GM19193 (cell line): Measurements from ENCODE around the gene PCDHA9.

ENCODE experiments used
- POLR2A ChIP-seq: IDR thresholded peaks from 4 replicates; pipeline ENCODE4 v1.6.1; 2011; ENCODE audit not compliant: insufficient read depth, insufficient read length; ENCODE audit errors: extremely low read depth

Gene PCDHA9

GRCh38 chr5:140835622-140836510 lies 12.3 kb upstream of the PCDHA9 start:
- no peak for TF ChIP-seq POLR2A

GRCh38 chr5:140840978-140841962 lies 6.9 kb upstream of the PCDHA9 start, which contains the start of gene PCDHA8:
Gene PCDHA8 (plus strand): TSS chr5:140841187. CDS start chr5:140841322, 135 bp downstream.
- TF ChIP-seq POLR2A = no peak

DNA sequence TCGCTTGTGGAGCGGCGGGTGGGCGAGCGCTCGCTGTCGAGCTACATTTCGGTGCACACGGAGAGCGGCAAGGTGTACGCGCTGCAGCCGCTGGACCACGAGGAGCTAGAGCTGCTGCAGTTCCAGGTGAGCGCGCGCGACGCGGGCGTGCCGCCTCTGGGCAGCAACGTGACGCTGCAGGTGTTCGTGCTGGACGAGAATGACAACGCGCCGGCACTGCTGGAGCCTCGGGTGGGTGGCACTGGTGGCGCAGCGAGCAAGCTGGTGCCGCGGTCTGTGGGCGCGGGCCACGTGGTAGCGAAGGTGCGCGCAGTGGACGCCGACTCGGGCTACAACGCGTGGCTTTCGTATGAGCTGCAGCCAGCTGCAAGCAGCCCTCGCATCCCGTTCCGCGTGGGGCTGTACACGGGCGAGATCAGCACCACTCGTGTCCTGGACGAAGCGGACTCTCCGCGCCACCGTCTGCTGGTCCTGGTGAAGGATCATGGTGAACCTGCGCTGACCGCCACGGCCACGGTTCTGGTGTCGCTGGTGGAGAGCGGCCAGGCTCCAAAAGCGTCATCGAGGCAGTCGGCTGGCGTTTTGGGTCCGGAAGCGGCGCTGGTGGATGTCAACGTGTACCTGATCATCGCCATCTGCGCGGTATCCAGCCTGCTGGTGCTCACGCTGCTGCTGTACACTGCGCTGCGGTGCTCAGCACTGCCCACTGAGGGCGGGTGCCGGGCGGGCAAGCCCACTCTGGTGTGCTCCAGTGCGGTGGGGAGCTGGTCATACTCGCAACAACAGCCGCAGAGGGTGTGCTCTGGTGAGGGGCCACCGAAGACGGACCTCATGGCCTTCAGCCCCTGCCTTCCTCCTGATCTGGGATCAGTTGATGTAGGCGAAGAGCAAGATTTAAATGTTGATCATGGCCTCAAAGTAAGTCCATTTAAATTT lies 5.1 kb upstream of the PCDHA9 start:
- no peak for TF ChIP-seq POLR2A

GRCh38 chr5:140855772-140856674 lies 7.8 kb downstream of the PCDHA9 start, which contains the start of gene PCDHA10:
Gene PCDHA10 (plus strand): TSS chr5:140855897. CDS start chr5:140856049, 152 bp downstream.
- no peak for TF ChIP-seq POLR2A

DNA sequence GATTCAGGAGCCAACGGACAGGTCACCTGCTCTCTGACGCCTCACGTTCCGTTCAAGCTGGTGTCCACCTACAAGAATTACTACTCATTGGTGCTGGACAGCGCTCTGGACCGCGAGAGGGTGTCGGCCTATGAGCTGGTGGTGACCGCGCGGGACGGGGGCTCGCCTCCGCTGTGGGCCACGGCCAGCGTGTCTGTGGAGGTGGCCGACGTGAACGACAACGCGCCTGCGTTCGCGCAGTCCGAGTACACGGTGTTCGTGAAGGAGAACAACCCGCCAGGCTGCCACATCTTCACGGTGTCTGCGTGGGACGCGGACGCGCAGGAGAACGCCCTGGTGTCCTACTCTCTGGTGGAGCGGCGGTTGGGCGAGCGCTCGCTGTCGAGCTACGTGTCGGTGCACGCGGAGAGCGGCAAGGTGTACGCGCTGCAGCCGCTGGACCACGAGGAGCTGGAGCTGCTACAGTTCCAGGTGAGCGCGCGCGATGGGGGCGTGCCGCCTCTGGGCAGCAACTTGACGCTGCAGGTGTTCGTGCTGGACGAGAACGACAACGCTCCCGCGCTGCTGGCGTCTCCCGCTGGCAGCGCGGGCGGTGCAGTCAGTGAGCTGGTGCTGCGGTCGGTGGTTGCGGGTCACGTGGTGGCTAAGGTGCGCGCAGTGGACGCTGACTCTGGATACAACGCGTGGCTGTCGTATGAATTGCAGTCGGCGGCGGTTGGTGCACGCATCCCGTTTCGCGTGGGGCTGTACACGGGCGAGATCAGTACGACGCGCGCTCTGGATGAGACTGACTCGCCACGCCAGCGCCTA lies 9.2 kb downstream of the PCDHA9 start:
- no peak for TF ChIP-seq POLR2A

DNA sequence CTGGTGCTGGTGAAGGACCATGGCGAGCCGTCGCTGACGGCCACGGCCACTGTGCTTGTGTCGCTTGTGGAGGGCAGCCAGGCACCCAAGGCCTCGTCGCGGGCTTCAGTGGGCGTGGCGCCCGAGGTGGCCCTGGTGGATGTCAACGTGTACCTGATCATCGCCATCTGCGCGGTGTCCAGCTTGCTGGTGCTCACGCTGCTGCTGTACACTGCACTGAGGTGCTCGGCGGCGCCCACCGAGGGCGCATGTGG lies 9.7 kb downstream of the PCDHA9 start:
- TF ChIP-seq POLR2A = no peak

- TF ChIP-seq POLR2A = no peak
Observed at GRCh38 chr5:140862441-140863295, 14.5 kb downstream of the PCDHA9 start.

DNA sequence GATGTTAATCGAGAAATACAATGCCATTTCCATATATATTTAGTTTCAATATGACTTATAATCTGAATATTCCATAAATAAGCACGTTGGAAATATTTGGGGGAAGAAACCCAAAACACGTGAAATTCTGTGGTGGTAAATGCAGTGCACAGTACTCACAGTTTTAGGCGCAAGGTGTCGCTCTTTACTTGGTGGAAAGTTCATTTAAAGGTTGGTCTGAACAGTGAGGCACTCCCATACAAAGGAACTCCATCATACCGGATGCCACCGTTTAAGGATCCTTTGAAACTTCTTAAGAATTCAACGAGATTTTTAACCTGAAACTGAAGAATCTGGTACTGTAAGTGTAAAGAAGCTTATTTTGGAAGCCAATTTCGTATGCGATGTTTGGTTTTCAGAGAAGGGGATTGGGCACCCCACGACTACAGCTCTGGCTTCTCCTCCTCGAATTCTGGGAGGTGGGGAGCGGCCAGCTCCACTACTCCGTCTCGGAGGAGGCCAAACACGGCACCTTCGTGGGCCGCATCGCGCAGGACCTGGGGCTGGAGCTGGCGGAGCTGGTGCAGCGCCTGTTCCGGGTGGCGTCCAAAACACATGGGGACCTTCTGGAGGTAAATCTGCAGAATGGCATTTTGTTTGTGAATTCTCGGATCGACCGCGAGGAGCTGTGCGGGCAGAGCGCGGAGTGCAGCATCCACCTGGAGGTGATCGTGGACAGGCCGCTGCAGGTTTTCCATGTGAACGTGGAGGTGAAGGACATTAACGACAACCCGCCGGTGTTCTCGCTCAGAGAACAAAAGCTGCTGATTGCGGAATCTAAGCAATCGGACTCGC lies 20.8 kb downstream of the PCDHA9 start, which contains the start of gene PCDHA11:
PCDHA11 (plus strand) TSS at position 237 of the 834 bp plus-strand sequence; CDS start at position 384, 147 bp downstream.
- TF ChIP-seq POLR2A = no peak

GRCh38 chr5:140869555-140869886 lies 21.3 kb downstream of the PCDHA9 start:
- TF ChIP-seq POLR2A = no peak

GRCh38 chr5:140870221-140871201 lies 22.3 kb downstream of the PCDHA9 start:
- no peak for TF ChIP-seq POLR2A
